T-helper 2 cell (primary cell): ENCODE data around the gene XPNPEP1.
A peak's percentile ranks its signal among the peaks of the same experiment; 100 is the strongest.
"Not testable (repeated sequence)": the region's sequence is repeated elsewhere in the genome, so short reads cannot be mapped to it uniquely, and the experiment has no call there.

Experiments used
- DNase-seq, 5 experiments: peaks; one replicate each; pipeline versions ENCODE4 v3.0.0 to v3.0.0-alpha.2; 2012 to 2022

XPNPEP1 gene

DNA sequence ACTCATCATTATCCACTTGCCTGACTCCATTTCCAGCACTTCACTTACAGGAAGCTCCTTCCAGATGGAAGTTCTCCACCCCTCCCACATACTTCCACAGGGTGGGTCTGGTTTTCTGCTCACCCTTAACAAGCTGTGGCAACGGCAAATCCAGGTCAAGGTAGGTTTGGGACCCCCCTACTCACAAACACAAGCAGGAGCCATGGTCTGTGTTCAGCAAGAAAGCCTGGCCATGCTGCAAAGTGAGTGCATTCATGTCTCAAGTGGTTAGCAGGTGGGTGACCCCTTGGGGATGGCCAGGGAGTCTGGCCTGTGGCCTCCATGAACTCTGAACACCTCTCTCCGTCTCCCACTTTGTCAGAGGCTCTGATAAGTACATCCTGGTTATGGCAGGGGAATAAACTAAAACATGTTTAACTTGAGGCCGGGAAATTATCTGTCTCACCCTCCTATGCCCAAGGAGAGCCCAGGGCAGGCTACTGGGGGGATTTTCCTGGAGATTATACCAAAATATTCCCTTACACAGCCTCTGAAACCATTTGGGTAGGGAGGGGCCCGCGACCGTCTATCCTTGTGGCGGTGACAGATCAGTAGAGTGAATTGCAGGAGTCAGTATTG, 844 bp downstream of the XPNPEP1 start:
- no peak for DNase-seq

GRCh38 chr10:109920016-109920415, 3.3 kb downstream of the XPNPEP1 start:
- peak in 2 of 5 experiments; percentile 40 to 60 for DNase-seq

- peak in 1 of 5 experiments; percentile 65 for DNase-seq
Observed at GRCh38 chr10:109919220-109919619, 4.1 kb downstream of the XPNPEP1 start.

- not testable (repeated sequence) for DNase-seq
Observed at GRCh38 chr10:109918707-109919106, 4.6 kb downstream of the XPNPEP1 start.

- no peak for DNase-seq
Observed at GRCh38 chr10:109915566-109915965, 7.7 kb downstream of the XPNPEP1 start.

- peak in 2 of 5 experiments; percentile 57 to 83 for DNase-seq
Observed at GRCh38 chr10:109914966-109915365, 8.3 kb downstream of the XPNPEP1 start.

DNA sequence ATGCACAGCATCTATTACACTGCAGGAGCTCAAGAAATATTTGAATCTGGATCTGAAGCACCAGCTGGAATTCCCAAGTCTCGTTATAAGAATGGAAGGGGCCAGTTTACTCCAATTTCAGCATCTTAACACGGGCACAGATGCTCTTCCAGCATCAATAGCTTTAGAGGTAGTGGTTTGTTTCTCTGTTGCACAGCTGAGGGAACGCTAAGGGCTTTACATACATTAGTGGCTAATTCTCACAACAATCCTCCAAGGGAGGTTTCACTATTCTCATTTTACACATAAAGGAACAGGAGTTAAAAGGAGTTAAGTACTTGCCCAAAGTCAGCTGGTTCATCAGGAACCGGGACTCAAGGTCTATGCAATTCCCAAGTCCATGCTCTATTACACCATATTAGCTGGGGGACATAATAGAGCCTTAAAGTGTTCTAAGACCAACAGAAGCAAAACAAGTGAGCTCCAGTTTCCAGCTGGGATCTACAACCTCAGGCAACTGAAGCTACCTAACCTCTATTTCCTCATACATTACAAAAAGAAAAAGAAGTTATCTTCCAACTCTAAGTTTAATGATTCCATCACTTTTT, 9.9 kb downstream of the XPNPEP1 start:
- DNase-seq, result no peak

DNA sequence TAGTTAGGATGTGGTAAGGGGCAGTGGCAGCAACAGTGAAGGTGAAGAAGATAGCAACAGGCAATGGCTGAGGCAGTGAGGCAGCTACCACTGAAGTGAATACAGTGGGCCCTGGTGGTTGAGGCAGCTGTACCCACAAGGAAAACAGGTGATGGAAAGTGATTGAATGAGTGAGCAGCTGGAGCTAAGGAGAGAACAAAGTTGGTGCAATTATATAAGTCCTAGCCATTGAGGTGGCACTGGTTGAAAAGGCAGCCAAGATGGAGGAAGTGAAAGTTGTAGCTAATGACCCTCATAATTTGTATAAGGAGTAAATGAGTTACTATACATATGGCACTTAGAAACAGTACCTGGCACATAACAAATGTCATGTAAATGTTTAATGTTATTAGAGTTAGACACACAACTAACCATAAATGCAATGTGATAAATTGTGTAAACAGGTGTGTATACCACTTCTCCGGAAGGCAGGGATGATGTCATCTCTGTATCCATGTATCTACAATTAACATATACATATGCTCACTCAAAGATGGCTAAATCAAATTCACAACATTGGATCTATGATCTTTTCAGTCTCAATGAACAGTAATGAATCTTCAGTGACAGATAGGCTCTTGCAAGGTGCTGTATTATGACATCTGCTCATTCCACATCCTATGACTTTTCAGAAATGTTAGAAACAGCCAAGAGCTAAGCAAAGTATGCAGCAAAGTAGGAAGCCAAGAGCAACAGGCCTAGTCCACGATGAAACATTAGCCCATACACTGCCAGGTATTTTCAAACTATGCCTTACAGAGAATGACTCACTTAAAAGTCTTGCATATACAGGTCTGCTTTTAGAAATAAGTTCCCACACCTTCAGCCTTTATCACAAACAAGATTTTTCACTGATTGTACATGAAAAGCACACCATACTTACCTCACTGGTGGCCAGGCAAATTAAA, 10.7 kb downstream of the XPNPEP1 start:
- peak in 1 of 5 experiments; percentile 32 for DNase-seq

DNA sequence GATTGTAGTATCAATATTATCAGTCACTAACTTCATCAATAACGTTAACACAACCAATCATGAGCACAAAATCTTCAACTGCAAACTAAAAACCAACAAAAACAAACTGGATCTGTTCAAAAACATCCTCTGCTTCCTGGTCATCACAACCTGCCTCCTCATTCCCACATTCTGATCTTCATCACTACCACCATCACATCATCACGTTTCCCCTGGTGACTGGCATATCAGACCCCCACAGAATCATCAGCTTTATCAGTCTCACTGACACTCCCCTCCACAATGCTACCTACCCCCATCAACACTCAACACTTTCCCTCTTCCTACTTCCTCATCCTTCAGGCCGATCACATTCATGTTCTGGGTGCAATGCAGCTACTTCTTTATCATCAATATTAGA, 11.4 kb downstream of the XPNPEP1 start:
- no peak for DNase-seq

- no peak for DNase-seq
Observed at GRCh38 chr10:109906316-109906715, 17.0 kb downstream of the XPNPEP1 start.

GRCh38 chr10:109904397-109904796, 18.9 kb downstream of the XPNPEP1 start:
- DNase-seq, result no peak

- DNase-seq, result peak in 1 of 5 experiments; percentile 78
Observed at GRCh38 chr10:109902992-109903947, 20.0 kb downstream of the XPNPEP1 start.

DNA sequence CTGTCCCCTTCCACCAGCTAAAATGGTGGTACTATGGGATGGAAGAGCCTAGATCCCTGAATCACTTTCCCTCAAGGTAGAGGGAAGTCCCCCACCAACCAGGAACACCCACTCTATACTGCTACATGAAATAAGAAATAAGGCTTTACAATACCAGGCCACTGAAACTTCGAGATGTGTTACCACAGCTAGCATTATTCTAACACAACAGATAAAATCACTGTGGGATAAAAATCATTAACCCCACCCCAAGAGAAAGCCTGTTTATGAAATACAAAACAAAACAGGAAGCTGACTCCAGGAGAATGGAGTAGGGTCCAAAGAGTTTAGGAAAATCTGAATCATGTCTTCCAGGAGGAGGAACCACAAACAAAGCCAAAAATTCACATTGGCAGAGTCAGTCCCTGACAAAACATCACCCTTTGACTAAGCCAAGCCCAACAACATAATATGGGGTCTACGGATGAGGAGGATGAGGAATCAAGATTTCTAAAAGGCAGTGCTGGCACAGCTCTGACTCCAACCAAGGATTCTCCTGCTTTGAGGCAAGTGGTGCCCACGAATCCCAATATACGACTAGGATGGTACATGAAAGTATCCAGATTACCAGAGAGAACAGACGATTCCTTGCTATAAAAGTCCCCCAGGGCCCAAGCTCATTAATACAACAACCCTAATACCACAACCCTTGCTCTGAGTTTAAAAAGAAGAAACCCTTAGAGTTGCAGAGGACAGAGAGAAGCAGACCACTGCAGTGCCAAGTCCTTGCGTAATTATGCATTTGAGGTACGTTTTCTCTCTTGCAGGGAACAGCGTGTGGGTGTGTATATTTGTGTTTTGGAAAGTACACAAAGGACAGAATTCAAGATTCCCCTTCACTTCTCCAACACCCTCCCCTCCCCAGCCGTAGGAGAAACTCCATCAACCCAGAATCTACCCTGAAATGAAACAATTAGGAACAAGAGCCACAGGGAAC, 23.7 kb downstream of the XPNPEP1 start:
- no peak for DNase-seq

GRCh38 chr10:109898666-109899355, 24.5 kb downstream of the XPNPEP1 start:
- DNase-seq, result no peak

DNA sequence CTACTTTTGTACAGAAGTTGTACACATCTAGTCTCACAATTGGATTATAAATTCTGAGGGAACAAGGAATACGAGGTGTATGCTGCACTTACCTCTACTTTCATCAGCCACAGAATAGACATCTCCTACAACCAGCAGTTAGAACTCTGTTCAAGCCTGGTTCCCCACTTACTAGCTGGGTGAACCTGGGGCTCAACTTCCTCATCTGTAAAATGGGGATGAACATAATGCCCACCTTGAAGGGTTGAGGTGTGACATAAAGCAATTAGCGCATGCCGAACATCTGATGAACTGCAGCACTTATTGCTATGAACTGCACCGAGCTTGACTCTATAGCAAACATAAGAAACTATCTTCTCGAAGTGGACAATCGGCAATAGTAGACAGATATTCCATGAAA, 25.3 kb downstream of the XPNPEP1 start:
- DNase-seq, result no peak

- DNase-seq, result no peak
Observed at GRCh38 chr10:109895848-109896247, 27.5 kb downstream of the XPNPEP1 start.

DNA sequence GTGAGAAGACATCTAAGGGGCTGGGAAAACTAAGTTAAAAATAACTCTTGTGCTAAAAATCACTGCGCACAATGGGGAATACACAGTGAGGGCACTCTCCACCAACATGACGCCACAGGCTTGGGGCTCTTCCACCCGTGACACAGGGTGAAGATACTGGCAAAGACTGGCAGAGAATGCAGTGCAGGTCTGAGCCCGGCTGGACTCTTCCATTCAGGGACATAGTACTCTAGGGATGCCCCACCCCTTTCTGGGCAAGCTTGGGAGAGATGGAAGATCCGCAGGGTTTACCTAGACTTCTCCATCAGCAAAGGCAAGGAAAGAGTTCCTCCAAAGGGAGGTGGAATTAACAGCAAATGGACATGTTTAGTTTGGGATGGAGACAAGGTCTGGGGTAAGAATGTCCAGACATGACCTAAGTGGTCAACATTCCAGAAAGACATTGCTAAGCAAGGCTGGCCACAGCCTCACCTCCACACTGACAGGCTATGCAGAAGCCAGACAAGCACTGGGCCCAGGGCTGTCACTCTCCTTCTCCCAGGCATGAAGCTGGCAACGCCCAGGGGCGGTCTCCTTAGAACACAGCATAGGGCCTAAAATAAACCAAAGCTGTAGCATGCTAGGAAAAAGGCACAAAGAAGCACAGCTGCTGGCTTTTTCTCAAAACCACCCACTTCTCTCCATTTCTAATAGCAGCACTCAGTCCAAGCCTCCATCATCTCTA, 28.1 kb downstream of the XPNPEP1 start:
- no peak for DNase-seq

GRCh38 chr10:109894516-109894915, 28.8 kb downstream of the XPNPEP1 start:
- DNase-seq, result no peak

GRCh38 chr10:109893386-109893785, 29.9 kb downstream of the XPNPEP1 start:
- DNase-seq, result no peak

DNA sequence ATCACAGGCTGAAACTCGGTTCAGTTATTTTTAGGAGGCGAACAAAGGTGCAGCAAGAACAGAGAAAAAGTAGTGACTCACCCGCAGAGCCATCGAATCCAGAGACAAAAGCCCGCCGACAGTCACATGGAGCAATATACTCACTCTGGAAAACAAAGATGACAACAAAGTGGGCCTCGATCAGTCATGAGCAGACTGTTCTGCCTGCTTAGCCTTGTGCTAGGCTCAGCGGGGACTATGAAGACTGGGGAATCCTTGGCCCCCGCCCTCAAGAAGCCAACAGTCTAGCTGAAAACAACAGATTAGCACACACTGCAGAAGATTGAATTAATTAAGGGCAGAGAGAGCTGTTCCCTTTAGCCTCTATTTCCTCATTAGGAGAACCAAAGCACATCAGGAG, 30.4 kb downstream of the XPNPEP1 start:
- DNase-seq, result no peak
